ENCODE results near the gene PDCD7. TPM values are rescaled to one million over a fixed set of nuclear protein-coding genes. Genes with fewer than 3 reads are reported as not detected.
A peak's percentile ranks its signal among the peaks of the same experiment; 100 is the strongest.

PDCD7 gene
- total RNA-seq, 1 donor from 2014 or later = 40.8 TPM

- Mint-ChIP-seq H3K27me3 (ENCODE audit: low read depth) (no peaks in the 10 kb centered on the region), H3K36me3 (ENCODE audit: low read depth) (peaks cover 10% of the 10 kb centered on the region), H3K4me1 (peaks cover 8% of the 10 kb centered on the region), H3K9me3 (no peaks in the 10 kb centered on the region), H3K27ac (ENCODE audit: unreplicated experiment) (no peak overlapping the region), H3K4me3 (no peak overlapping the region)
- DNase-seq (ENCODE audit: low read depth, low spot score) = no peak
- no peak for TF ChIP-seq CTCF (conservative IDR thresholded peaks at IDR 0.05)
Measured at GRCh38 chr15:65110676-65111292, 22.8 kb downstream of the PDCD7 start.

- H3K9me3 Mint-ChIP-seq = no peaks in the 10 kb centered on the region
- no peaks in the 10 kb centered on the region for H3K27me3 Mint-ChIP-seq (ENCODE audit: low read depth)
- peak overlapping the region; percentile 43 for H3K27ac Mint-ChIP-seq (ENCODE audit: unreplicated experiment)
- peaks cover 12% of the 10 kb centered on the region for H3K4me1 Mint-ChIP-seq
- no peak for TF ChIP-seq CTCF (conservative IDR thresholded peaks at IDR 0.05)
- peaks cover 11% of the 10 kb centered on the region for H3K36me3 Mint-ChIP-seq (ENCODE audit: low read depth)
- no peak overlapping the region for H3K4me3 Mint-ChIP-seq
- DNase-seq (ENCODE audit: low read depth, low spot score) = no peak
Measured at GRCh38 chr15:65106011-65106590, 27.5 kb downstream of the PDCD7 start.

GRCh38 chr15:65105038-65105437 is 28.6 kb downstream of the PDCD7 start:
- peaks cover 11% of the 10 kb centered on the region for H3K36me3 Mint-ChIP-seq (ENCODE audit: low read depth)
- H3K27ac Mint-ChIP-seq (ENCODE audit: unreplicated experiment) = no peak overlapping the region
- H3K9me3 Mint-ChIP-seq = no peaks in the 10 kb centered on the region
- peaks cover 5% of the 10 kb centered on the region for H3K4me1 Mint-ChIP-seq
- H3K27me3 Mint-ChIP-seq (ENCODE audit: low read depth) = no peaks in the 10 kb centered on the region
- no peak overlapping the region for H3K4me3 Mint-ChIP-seq
- TF ChIP-seq CTCF (conservative IDR thresholded peaks at IDR 0.05) = no peak
- DNase-seq (ENCODE audit: low read depth, low spot score) = no peak

- Mint-ChIP-seq H3K9me3 (no peaks in the 10 kb centered on the region), H3K4me1 (peaks cover 5% of the 10 kb centered on the region), H3K4me3 (no peak overlapping the region), H3K36me3 (ENCODE audit: low read depth) (peaks cover 19% of the 10 kb centered on the region), H3K27me3 (ENCODE audit: low read depth) (no peaks in the 10 kb centered on the region), H3K27ac (ENCODE audit: unreplicated experiment) (no peak overlapping the region)
- no peak for DNase-seq (ENCODE audit: low read depth, low spot score)
- TF ChIP-seq CTCF (conservative IDR thresholded peaks at IDR 0.05) = no peak
Measured at GRCh38 chr15:65102912-65103311, 30.7 kb downstream of the PDCD7 start.

GRCh38 chr15:65101891-65102708 is 31.5 kb downstream of the PDCD7 start:
- H3K36me3 Mint-ChIP-seq (ENCODE audit: low read depth) = peaks cover 19% of the 10 kb centered on the region
- DNase-seq (ENCODE audit: low read depth, low spot score) = no peak

More at GRCh38 chr15:65101891-65102708, 31.5 kb downstream of the PDCD7 start:
- H3K4me1 Mint-ChIP-seq = peaks cover 5% of the 10 kb centered on the region
- no peak overlapping the region for H3K4me3 Mint-ChIP-seq
- H3K27me3 Mint-ChIP-seq (ENCODE audit: low read depth) = no peaks in the 10 kb centered on the region
- H3K27ac Mint-ChIP-seq (ENCODE audit: unreplicated experiment) = no peak overlapping the region
- H3K9me3 Mint-ChIP-seq = no peaks in the 10 kb centered on the region
- TF ChIP-seq CTCF (conservative IDR thresholded peaks at IDR 0.05) = peak; percentile 5
